Left lung (tissue), 10 donors: ENCODE measurements around the gene TTC34. TPM values are rescaled to one million over a fixed set of nuclear protein-coding genes. Genes with fewer than 3 reads are reported as not detected.
A peak's percentile ranks its signal among the peaks of the same experiment; 100 is the strongest.

ENCODE experiments used
- ATAC-seq: fragments of 200-7000 bp; cut with Tn5 transposase; one replicate; pipeline ENCODE4 v1.9.1; 2020; ENCODE audit warnings: moderate library complexity
- DNase-seq, 4 donors: peaks; one replicate each; pipeline ENCODE4 v3.0.0-alpha.2; 2013 to 2020
- H3K27ac ChIP-seq, 2 donors: fragments of 200-600 bp; sonication (generic) in 1 of 2; one replicate each; pipeline versions ENCODE4 v1.5.0 to v1.8.0; 2020 to 2021
- H3K27me3 ChIP-seq, 2 donors: fragments of 200-600 bp; sonication (generic) in 1 of 2; one replicate each; pipeline versions ENCODE4 v1.5.0 to v1.8.0; 2020 to 2021
- H3K36me3 ChIP-seq, 2 donors: fragments of 200-600 bp; sonication (generic) in 1 of 2; one replicate each; pipeline versions ENCODE4 v1.5.0 to v1.8.0; 2020 to 2021
- H3K4me1 ChIP-seq, 2 donors: fragments of 200-600 bp; one replicate each; pipeline ENCODE4 v1.8.0; 2021
- H3K4me3 ChIP-seq, 2 donors: fragments of 200-600 bp; sonication (generic) in 1 of 2; one replicate each; pipeline versions ENCODE4 v1.5.0 to v1.8.0; 2020 to 2021; ENCODE audit warnings: mild to moderate bottlenecking in 1 of 2
- H3K9me3 ChIP-seq, 2 donors: fragments of 200-600 bp; sonication (generic) in 1 of 2; one replicate each; pipeline versions ENCODE4 v1.5.0 to v1.8.0; 2020 to 2021
- CTCF ChIP-seq, 2 donors: fragments of 200-600 bp; sonication (generic) in 1 of 2; IDR thresholded peaks; one replicate each; pipeline versions ENCODE4 v1.5.0 to v1.8.0; 2021; ENCODE audit warnings: antibody characterized with exemption in 2 of 2
- intact Hi-C, 2 donors: fragments of 100-400 bp; cut with DNase I; formaldehyde crosslinking; loops; one replicate each; pipeline versions ENCODE4 v1.11.2 to v1.14.2; 2022
- polyA plus RNA-seq, 6 donors: library from polyadenylated mRNA; unstranded; fragments of 120-200 nt; gene quantifications; one replicate each; pipeline ENCODE4 v1.2.1, GENCODE V29; 2013; ENCODE audit not compliant: insufficient read length in 6 of 6
- total RNA-seq, 2 donors: library from RNA; stranded (reverse); fragmentation: NEBNext Ultra II Directional; extraction: Animal tissue kit (Norgen Biotek cat#: 25700); gene quantifications; one replicate each; pipeline ENCODE4 v1.2.1, GENCODE V29; 2021
- donor health status: DM: no; HTN: yes; CAD: no.
- donor health status: DM: no; HTN: no; CAD: no.

The TTC34 gene
- total and polyA plus RNA-seq, 8 donors = 0.44 to 1.2 (median 0.69) TPM

DNA sequence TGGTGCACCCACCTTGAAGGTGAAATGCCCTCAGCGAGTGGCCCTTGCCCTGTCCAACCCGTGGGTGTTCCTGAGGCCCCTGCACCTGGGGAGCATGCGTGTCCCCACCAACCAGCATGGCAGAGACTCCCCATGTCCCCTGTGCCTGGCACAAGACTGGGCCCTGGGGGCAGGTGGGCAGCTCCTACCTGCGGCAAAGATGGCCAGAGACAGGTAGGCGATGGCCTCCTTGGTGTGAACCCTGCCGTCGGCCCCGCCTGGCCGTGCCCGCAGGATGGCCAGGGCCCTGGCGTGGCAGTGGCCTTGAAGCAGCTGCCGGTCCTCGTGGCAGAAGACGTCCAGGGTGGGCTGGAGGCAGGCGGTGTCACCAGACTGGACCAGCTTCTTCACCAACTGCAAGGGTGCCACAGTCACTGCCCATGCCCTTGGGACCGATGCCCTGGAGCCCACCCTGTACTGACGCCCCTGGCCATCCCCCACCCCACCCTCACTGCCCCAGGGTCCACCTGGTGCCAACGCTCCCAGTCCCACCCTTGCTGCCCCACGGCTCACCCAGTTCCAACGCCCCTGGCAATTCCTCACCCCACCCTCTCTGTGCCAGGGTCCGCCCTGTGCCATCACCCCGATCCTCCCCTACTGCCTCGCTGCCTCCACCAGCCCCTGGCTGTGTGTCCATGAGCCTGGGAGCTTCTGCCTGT, 15.7 kb downstream of the TTC34 start:
- intact Hi-C loops = loop anchor here in 1 of 2 donors (5.0 kb wide), 1 partner anchor 373 kb away; the partner anchor contains the start of gene PEX10
- TF ChIP-seq CTCF (IDR thresholded peaks at IDR 0.05) = no peak
- Histone ChIP-seq H3K4me3 (no peak overlapping the region), H3K27ac (no peak overlapping the region), H3K36me3 (no peaks in the 10 kb centered on the region), H3K4me1 (peaks cover 0 to 12% of the 10 kb centered on the region in 2 donors), H3K9me3 (peaks cover 0 to 23% of the 10 kb centered on the region in 2 donors), H3K27me3 (peaks cover 32 to 67% of the 10 kb centered on the region in 2 donors)
- ATAC-seq = no peak
- peak in 1 of 4 donors; percentile 61 for DNase-seq

- Histone ChIP-seq H3K27ac (no peak overlapping the region), H3K27me3 (peaks cover 24 to 63% of the 10 kb centered on the region in 2 donors), H3K4me3 (no peak overlapping the region), H3K36me3 (no peaks in the 10 kb centered on the region), H3K4me1 (peaks cover 0 to 12% of the 10 kb centered on the region in 2 donors), H3K9me3 (peaks cover 0 to 23% of the 10 kb centered on the region in 2 donors)
- DNase-seq = peak in 2 of 4 donors; percentile 20 to 27
- ATAC-seq = no peak
- intact Hi-C loops = loop anchor here in 1 of 2 donors (5.0 kb wide), 1 partner anchor 373 kb away; the partner anchor contains the start of gene PEX10
- TF ChIP-seq CTCF (IDR thresholded peaks at IDR 0.05) = no peak
Observed at GRCh38 chr1:2784854-2785630, 16.5 kb downstream of the TTC34 start.

- peaks cover 0 to 23% of the 10 kb centered on the region in 2 donors for H3K9me3 ChIP-seq
- no peak for ATAC-seq
- intact Hi-C loops = no loop called here
- DNase-seq = peak in 2 of 4 donors; percentile 22 to 63
- H3K27me3 ChIP-seq = peaks cover 11 to 61% of the 10 kb centered on the region in 2 donors
- no peak for TF ChIP-seq CTCF (IDR thresholded peaks at IDR 0.05)
- H3K36me3 ChIP-seq = no peaks in the 10 kb centered on the region
- peaks cover 0 to 1% of the 10 kb centered on the region in 2 donors for H3K4me1 ChIP-seq
- no peak overlapping the region for H3K27ac ChIP-seq
- H3K4me3 ChIP-seq = no peak overlapping the region
Observed at GRCh38 chr1:2783435-2784397, 17.8 kb downstream of the TTC34 start.

GRCh38 chr1:2783069-2783434, 18.4 kb downstream of the TTC34 start:
- H3K27me3 ChIP-seq = peaks cover 7 to 61% of the 10 kb centered on the region in 2 donors
- no peaks in the 10 kb centered on the region for H3K36me3 ChIP-seq
- H3K4me1 ChIP-seq = no peaks in the 10 kb centered on the region
- no peak for ATAC-seq
- H3K4me3 ChIP-seq = no peak overlapping the region
- intact Hi-C loops = no loop called here
- peaks cover 0 to 23% of the 10 kb centered on the region in 2 donors for H3K9me3 ChIP-seq
- no peak for TF ChIP-seq CTCF (IDR thresholded peaks at IDR 0.05)
- DNase-seq = peak in 1 of 4 donors; percentile 61
- no peak overlapping the region for H3K27ac ChIP-seq
